Measurements from ENCODE around the gene COL21A1.

DNA sequence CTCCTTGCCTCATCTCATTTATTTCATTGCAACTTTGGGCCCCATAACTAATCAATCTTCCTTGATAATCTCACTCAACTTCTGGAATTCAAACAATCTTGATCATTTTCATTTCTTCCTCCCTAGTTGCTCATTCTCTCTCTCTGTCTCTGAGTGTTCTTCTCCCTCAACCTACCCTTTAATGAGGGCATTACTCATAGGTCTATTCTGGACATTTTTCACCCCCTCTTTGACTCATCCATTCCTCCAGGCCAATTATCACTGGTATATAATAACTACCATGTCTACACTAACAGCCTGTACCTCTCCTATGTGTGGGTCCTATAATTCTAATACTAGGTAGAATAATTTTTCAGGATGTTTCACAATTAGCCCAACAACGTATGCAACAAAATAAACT, 78.8 kb downstream of the COL21A1 start:
- TF ChIP-seq CTCF (IDR thresholded peaks at IDR 0.05) (no peak), POLR2A (IDR thresholded peaks at IDR 0.05) (no peak)
